IMR-90 (cell line): Measurements from ENCODE around the gene TGFB1. TPM values are rescaled to one million over a fixed set of nuclear protein-coding genes. Genes with fewer than 3 reads are reported as not detected.

ENCODE experiments used
- ATAC-seq: fragments of 200-7000 bp; cut with Tn5 transposase; 2 replicates; pipeline ENCODE4 v1.9.1; 2020; ENCODE audit warnings: low read depth, mild to moderate bottlenecking, moderate library complexity
- BruUV-seq: library from RNA; stranded (reverse); fragments of 400-500 nt; replicated peaks from 2 replicates; lab custom pipeline; 2021; lab: Mats Ljungman, UMichigan
- CTCF ChIA-PET: fragments of 300-600 bp; formaldehyde crosslinking; extraction: SDS; loops from one replicate; lab custom pipeline; 2021; ENCODE audit warnings: antibody characterized with exemption; lab: Yijun Ruan, JAX
- POLR2A ChIA-PET: fragments of 300-600 bp; sonication (Branson Sonifier 250); formaldehyde crosslinking; loops from one replicate; lab custom pipeline; 2022; ENCODE audit warnings: antibody characterized with exemption; ENCODE audit not compliant: unreplicated experiment; lab: Charles Lee
- DNase-seq: peaks from one replicate; pipeline ENCODE4 v3.0.0; 2013
- H2AFZ ChIP-seq: replicated peaks from 2 replicates; pipeline ENCODE3; 2013; ENCODE audit warnings: low read length, mild to moderate bottlenecking; ENCODE audit not compliant: poor library complexity
- H2AK5ac ChIP-seq: 2 replicates; pipeline ENCODE4 v1.6.1; 2013; ENCODE audit warnings: low read depth, low read length, inconsistent platforms
- H2AK9ac ChIP-seq: replicated peaks from 2 replicates; pipeline ENCODE3; 2013; ENCODE audit warnings: mild to moderate bottlenecking, low read depth, low read length, moderate library complexity; ENCODE audit not compliant: poor library complexity
- H2BK120ac ChIP-seq: 2 replicates; pipeline ENCODE4 v1.6.1; 2013; ENCODE audit warnings: low read depth, low read length, inconsistent platforms
- H2BK15ac ChIP-seq: 3 replicates; pipeline ENCODE4 v1.6.1; 2013; ENCODE audit warnings: low read depth, low read length, inconsistent platforms
- H2BK20ac ChIP-seq: 2 replicates; pipeline ENCODE4 v1.6.1; 2013; ENCODE audit warnings: low read depth, mild to moderate bottlenecking, inconsistent platforms, low read length, moderate library complexity
- H2BK5ac ChIP-seq: 2 replicates; pipeline ENCODE4 v1.6.1; 2013; ENCODE audit warnings: mild to moderate bottlenecking, low read depth, low read length, inconsistent platforms; ENCODE audit not compliant: poor library complexity, severe bottlenecking
- H3K14ac ChIP-seq: replicated peaks from 2 replicates; pipeline ENCODE4 v1.6.1; 2013; ENCODE audit warnings: low read depth, low read length, inconsistent platforms
- H3K18ac ChIP-seq: 2 replicates; pipeline ENCODE4 v1.6.1; 2013; ENCODE audit warnings: low read depth, low read length, control low read depth
- H3K23ac ChIP-seq: 2 replicates; pipeline ENCODE4 v1.6.1; 2013; ENCODE audit warnings: low read depth, low read length, inconsistent platforms
- H3K27ac ChIP-seq: 2 replicates; pipeline ENCODE4 v1.5.1; 2013; ENCODE audit warnings: mild to moderate bottlenecking, control low read depth, low read length; ENCODE audit not compliant: insufficient read depth
- H3K27me3 ChIP-seq: 2 replicates; pipeline ENCODE4 v1.6.1; 2013; ENCODE audit warnings: low read length; ENCODE audit not compliant: control insufficient read depth, insufficient read depth
- H3K36me3 ChIP-seq: 2 replicates; pipeline ENCODE4 v1.6.1; 2013; ENCODE audit warnings: low read length, mixed read lengths; ENCODE audit not compliant: control insufficient read depth, insufficient read depth
- H3K4ac ChIP-seq: 2 replicates; pipeline ENCODE4 v1.6.1; 2013; ENCODE audit warnings: low read depth, low read length, inconsistent platforms
- H3K4me1 ChIP-seq: 2 replicates; pipeline ENCODE4 v1.6.1; 2013; ENCODE audit warnings: low read length, mixed read lengths; ENCODE audit not compliant: control insufficient read depth, insufficient read depth
- H3K4me2 ChIP-seq: 2 replicates; pipeline ENCODE4 v1.6.1; 2013; ENCODE audit warnings: low read depth, mild to moderate bottlenecking, control low read depth, low read length, moderate library complexity
- H3K4me3 ChIP-seq: 2 replicates; pipeline ENCODE4 v1.5.1; 2013; ENCODE audit warnings: low read depth, mild to moderate bottlenecking, control low read depth, low read length, moderate library complexity; ENCODE audit not compliant: insufficient read depth
- H3K56ac ChIP-seq: 2 replicates; pipeline ENCODE4 v1.6.1; 2013; ENCODE audit warnings: low read length, inconsistent platforms; ENCODE audit not compliant: insufficient read depth; ENCODE audit errors: extremely low read depth
- H3K79me1 ChIP-seq, 2 experiments: 2 replicates each; pipeline ENCODE4 v1.6.1; 2013; ENCODE audit warnings: low read length in 2 of 2, inconsistent platforms in 1 of 2, low read depth in 1 of 2
- H3K9ac ChIP-seq: 2 replicates; pipeline ENCODE4 v1.6.1; 2013; ENCODE audit warnings: low read depth, low read length, control low read depth
- H3K9me1 ChIP-seq: 2 replicates; pipeline ENCODE4 v1.6.1; 2013; ENCODE audit warnings: low read length, inconsistent platforms; ENCODE audit not compliant: insufficient read depth
- H3K9me3 ChIP-seq: 2 replicates; pipeline ENCODE4 v1.6.1; 2013; ENCODE audit warnings: low read length; ENCODE audit not compliant: control insufficient read depth, insufficient read depth
- H4K20me1 ChIP-seq: 2 replicates; pipeline ENCODE4 v1.6.1; 2013; ENCODE audit warnings: low read length, inconsistent platforms; ENCODE audit not compliant: insufficient read depth
- H4K5ac ChIP-seq: 2 replicates; pipeline ENCODE4 v1.6.1; 2013; ENCODE audit warnings: mild to moderate bottlenecking, low read depth, low read length, control low read depth
- H4K8ac ChIP-seq, 2 experiments: 2 replicates each; pipeline ENCODE4 v1.6.1; 2013; ENCODE audit warnings: low read depth in 2 of 2, low read length in 2 of 2, control low read depth in 1 of 2, inconsistent platforms in 1 of 2
- H4K91ac ChIP-seq: 2 replicates; pipeline ENCODE4 v1.6.1; 2013; ENCODE audit warnings: low read depth, low read length, inconsistent platforms; ENCODE audit not compliant: insufficient read depth
- BHLHE40 ChIP-seq: fragments of 150-350 bp; IDR thresholded peaks from 2 replicates; pipeline ENCODE4 v1.6.1; 2016; ENCODE audit warnings: mild to moderate bottlenecking, low read depth, low read length
- CEBPB ChIP-seq: IDR thresholded peaks from 2 replicates; pipeline ENCODE4 v1.6.1; 2012; ENCODE audit warnings: low read depth, low read length, improper control_type of control experiment
- CHD1 ChIP-seq: IDR thresholded peaks from 2 replicates; pipeline ENCODE4 v1.6.1; 2012; ENCODE audit warnings: low read depth, low read length, improper control_type of control experiment
- CTCF ChIP-seq: conservative IDR thresholded peaks from 2 replicates; pipeline ENCODE4 v1.5.1; 2012; ENCODE audit warnings: mild to moderate bottlenecking, low read depth, low read length, improper control_type of control experiment
- ELK1 ChIP-seq: fragments of 150-350 bp; IDR thresholded peaks from 2 replicates; pipeline ENCODE4 v1.6.1; 2016; ENCODE audit warnings: low read depth, mild to moderate bottlenecking, low read length, moderate library complexity, borderline replicate concordance
- FOS ChIP-seq: fragments of 150-350 bp; IDR thresholded peaks from 2 replicates; pipeline ENCODE4 v1.6.1; 2016; ENCODE audit warnings: low read depth, low read length
- MAFK ChIP-seq: IDR thresholded peaks from 2 replicates; pipeline ENCODE4 v1.6.1; 2012; ENCODE audit warnings: low read depth, low read length, improper control_type of control experiment
- MAZ ChIP-seq: IDR thresholded peaks from 2 replicates; pipeline ENCODE4 v1.6.1; 2012; ENCODE audit warnings: low read depth, mild to moderate bottlenecking, low read length, improper control_type of control experiment, moderate library complexity, borderline replicate concordance
- MXI1 ChIP-seq: IDR thresholded peaks from 2 replicates; pipeline ENCODE4 v1.6.1; 2012; ENCODE audit warnings: low read depth, mild to moderate bottlenecking, low read length, moderate library complexity, borderline replicate concordance
- NFE2L2 ChIP-seq: fragments of 150-350 bp; IDR thresholded peaks from 2 replicates; pipeline ENCODE4 v1.6.1; 2016; ENCODE audit warnings: low read depth, mild to moderate bottlenecking, low read length
- RAD21 ChIP-seq: IDR thresholded peaks from 2 replicates; pipeline ENCODE4 v1.6.1; 2012; ENCODE audit warnings: low read length, improper control_type of control experiment
- RCOR1 ChIP-seq: IDR thresholded peaks from 2 replicates; pipeline ENCODE4 v1.6.1; 2012; ENCODE audit warnings: mild to moderate bottlenecking, low read length, improper control_type of control experiment; ENCODE audit not compliant: insufficient replicate concordance
- SMC3 ChIP-seq: fragments of 150-350 bp; IDR thresholded peaks from 2 replicates; pipeline ENCODE4 v1.6.1; 2016; ENCODE audit warnings: low read depth, mild to moderate bottlenecking, antibody characterized with exemption, low read length, moderate library complexity
- WGBS, 2 experiments: methylation state at CpG; one replicate each; pipeline versions ENCODE4 v1.1.5 to v1.1.7; 2013; ENCODE audit warnings: missing lambda C conversion rate in 2 of 2; ENCODE audit not compliant: insufficient read length in 1 of 2; ENCODE audit errors: extremely low coverage in 2 of 2; 5-methylcytosine and 5-hydroxymethylcytosine counted together
- dilution Hi-C: fragments of 300-500 bp; cut with HindIII; formaldehyde crosslinking; loops from one replicate; pipeline ENCODE4 v1.14.3; 2018; ENCODE audit warnings: low sequenced_read_pairs; ENCODE audit not compliant: unreplicated experiment
- in situ Hi-C: fragments of 300-500 bp; cut with MboI; formaldehyde crosslinking; loops from 3 replicates; pipeline ENCODE4 v1.14.3; 2019; ENCODE audit warnings: low sequenced_read_pairs, inconsistent platforms, mixed read lengths
- intact Hi-C: fragments of 100-400 bp; cut with micrococcal nuclease; formaldehyde crosslinking; loops from 2 replicates; pipeline ENCODE4 v1.10.0; 2022
- polyA plus RNA-seq, 3 experiments: library from polyadenylated mRNA; depleted of rRNA; stranded (reverse); fragments of >200 nt; gene quantifications; 2 replicates each; pipeline ENCODE4 v1.2.3, GENCODE V29; 2012; ENCODE audit warnings: low replicate concordance in 1 of 3
- total RNA-seq: library from RNA; depleted of rRNA; stranded (reverse); fragments of >200 nt; gene quantifications from 2 replicates; pipeline ENCODE4 v1.2.3, GENCODE V29; 2012

The TGFB1 gene
- total and polyA plus RNA-seq, 2 of the 4 experiments (the other 2 are of a cell fraction): 3.2 to 26.7 TPM

GRCh38 chr19:41332468-41332867 lies 21.3 kb downstream of the TGFB1 start:
- H4K8ac ChIP-seq: no peak overlapping the region
- no peak overlapping the region for H2BK20ac ChIP-seq
- DNase-seq: no peak
- no peak overlapping the region for H3K9ac ChIP-seq
- H3K14ac ChIP-seq: no peak overlapping the region
- no peak overlapping the region for H2BK15ac ChIP-seq
- H3K27ac ChIP-seq: no peak overlapping the region
- ATAC-seq: no peak
- H3K23ac ChIP-seq: no peak overlapping the region
- POLR2A ChIA-PET: interaction anchor here (0.6 kb wide), 1 partner anchor 24 kb away, joined by 3 read pairs; no protein-coding TSS in a partner anchor
- H2BK120ac ChIP-seq: no peak overlapping the region
- H2AK9ac ChIP-seq: no peak overlapping the region
- no peak overlapping the region for H2AK5ac ChIP-seq
- no CpG with 5 or more reads among the region's 5 CpGs for WGBS, 2 experiments
- no peaks in the 10 kb centered on the region for H3K9me3 ChIP-seq
- CTCF ChIA-PET: no interaction called here
- TF ChIP-seq CTCF (no peak), RCOR1 (no peak), NFE2L2 (no peak), CHD1 (no peak), BHLHE40 (no peak), MXI1 (no peak), ELK1 (no peak), FOS (no peak), CEBPB (no peak), MAFK (no peak), MAZ (no peak), RAD21 (no peak), SMC3 (no peak)
- H3K27me3 ChIP-seq: no peaks in the 10 kb centered on the region
- no peak overlapping the region for H3K56ac ChIP-seq
- H2AFZ ChIP-seq: no peak overlapping the region
- H3K4me1 ChIP-seq: peaks cover 14% of the 10 kb centered on the region
- no peak overlapping the region for H2BK5ac ChIP-seq
- no peak overlapping the region for H3K18ac ChIP-seq
- H3K79me1 ChIP-seq: peaks cover 16 to 50% of the 10 kb centered on the region in 2 experiments
- intact Hi-C loops (no loop called here), dilution Hi-C loops (no loop called here), in situ Hi-C loops (no loop called here)
- no peak overlapping the region for H4K91ac ChIP-seq
- no peak overlapping the region for H4K5ac ChIP-seq
- H3K36me3 ChIP-seq: peaks cover 52% of the 10 kb centered on the region
- H3K9me1 ChIP-seq: peaks cover 12% of the 10 kb centered on the region; the same call in 1 of the 2 replicates
- BruUV-seq: no TSS peak
- no peak overlapping the region for H3K4me3 ChIP-seq
- peaks cover 17% of the 10 kb centered on the region for H4K20me1 ChIP-seq
- no peak overlapping the region for H3K4ac ChIP-seq
- no peak overlapping the region for H3K4me2 ChIP-seq
